Activated CD8-positive, alpha-beta memory T cell treated with anti-CD3 and anti-CD28 coated beads, Interleukin-2, amount 50 U/mL, for 4 hours (primary cell): ENCODE measurements around the gene OR51B2.
"Not testable (repeated sequence)": the region's sequence is repeated elsewhere in the genome, so short reads cannot be mapped to it uniquely, and the experiment has no call there.

Experiments used
- DNase-seq: peaks from one replicate; pipeline ENCODE4 v3.0.0-alpha.2; 2020

The OR51B2 gene

GRCh38 chr11:5310423-5310822 is 13.7 kb downstream of the OR51B2 start:
- no peak for DNase-seq

- DNase-seq = no peak
Observed at GRCh38 chr11:5307256-5308019, 16.7 kb downstream of the OR51B2 start.

GRCh38 chr11:5304046-5304445 is 20.1 kb downstream of the OR51B2 start:
- no peak for DNase-seq

GRCh38 chr11:5303626-5304025 is 20.5 kb downstream of the OR51B2 start:
- no peak for DNase-seq

- no peak for DNase-seq
Observed at GRCh38 chr11:5301846-5302245, 22.3 kb downstream of the OR51B2 start, which contains the start of gene OR51B4. OR51B4 (minus strand) TSS chr11:5301946; CDS start chr11:5301946, 0 bp downstream.

GRCh38 chr11:5300251-5300650 is 23.8 kb downstream of the OR51B2 start:
- DNase-seq = no peak

GRCh38 chr11:5298451-5298850 is 25.6 kb downstream of the OR51B2 start:
- no peak for DNase-seq

GRCh38 chr11:5297721-5298323 is 26.3 kb downstream of the OR51B2 start:
- DNase-seq = no peak

- DNase-seq = not testable (repeated sequence)
Observed at GRCh38 chr11:5294342-5294995, 29.6 kb downstream of the OR51B2 start.

GRCh38 chr11:5293028-5293427 is 31.1 kb downstream of the OR51B2 start:
- DNase-seq = no peak

GRCh38 chr11:5291207-5291838 is 32.8 kb downstream of the OR51B2 start:
- DNase-seq = no peak

GRCh38 chr11:5290106-5290505 is 34.0 kb downstream of the OR51B2 start:
- no peak for DNase-seq

- no peak for DNase-seq
Observed at GRCh38 chr11:5289696-5290095, 34.4 kb downstream of the OR51B2 start.

GRCh38 chr11:5288906-5289550 is 35.1 kb downstream of the OR51B2 start:
- DNase-seq = no peak

- DNase-seq = no peak
Observed at GRCh38 chr11:5288108-5288905, 35.8 kb downstream of the OR51B2 start.

GRCh38 chr11:5286901-5287300 is 37.2 kb downstream of the OR51B2 start:
- DNase-seq = no peak

GRCh38 chr11:5286351-5286750 is 37.7 kb downstream of the OR51B2 start:
- no peak for DNase-seq

GRCh38 chr11:5285703-5286340 is 38.3 kb downstream of the OR51B2 start:
- DNase-seq = no peak

- no peak for DNase-seq
Observed at GRCh38 chr11:5284637-5285036, 39.5 kb downstream of the OR51B2 start.

GRCh38 chr11:5283882-5284281 is 40.2 kb downstream of the OR51B2 start:
- no peak for DNase-seq

GRCh38 chr11:5283086-5283485 is 41.0 kb downstream of the OR51B2 start:
- DNase-seq = no peak

- DNase-seq = no peak
Observed at GRCh38 chr11:5282628-5283027, 41.5 kb downstream of the OR51B2 start.
